ENCODE results near the gene SCN7A. TPM values are rescaled to one million over a fixed set of nuclear protein-coding genes. Genes with fewer than 3 reads are reported as not detected.

SCN7A gene
- total and polyA plus RNA-seq, 2 of the 4 experiments (the other 2 are of a cell fraction), result 0.39 to 0.90 TPM

DNA sequence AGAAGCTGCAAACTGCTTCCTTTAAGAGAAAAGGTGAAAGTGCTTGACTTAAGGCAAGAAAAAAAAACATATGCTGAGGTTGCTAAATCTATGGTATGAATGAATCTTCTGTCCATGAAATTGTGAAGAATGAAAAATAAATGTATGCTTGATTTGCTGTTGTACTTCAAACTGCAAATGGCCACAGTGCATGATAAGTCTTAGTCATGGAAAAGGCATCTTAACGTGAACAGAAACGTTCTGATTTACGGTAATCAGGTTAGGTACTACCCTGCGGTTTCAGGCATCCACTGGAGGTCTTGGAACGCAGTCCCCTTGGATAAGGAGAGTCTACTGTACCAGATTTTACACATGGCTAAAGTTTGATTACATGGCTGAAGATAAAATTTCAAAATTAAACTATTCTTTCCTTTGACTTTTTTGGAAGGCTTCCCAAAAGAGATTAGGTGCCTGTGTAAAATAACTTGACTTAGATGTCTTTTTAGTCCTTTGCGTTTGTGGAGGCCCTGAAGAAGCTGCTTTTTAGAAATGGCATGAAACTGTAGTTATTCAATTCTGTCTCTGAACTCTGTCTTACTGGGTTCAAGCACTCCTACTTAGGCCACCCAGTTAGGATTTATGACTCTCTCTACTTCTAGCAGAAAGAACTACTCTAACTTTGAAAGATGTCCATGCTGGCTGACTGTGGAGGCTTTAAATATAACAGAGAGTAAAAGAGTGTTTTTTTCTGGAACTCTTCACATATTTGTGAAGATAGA lies 82.4 kb downstream of the SCN7A start:
- Histone ChIP-seq H2BK20ac (ENCODE audit: low read depth, low read length) (peak overlapping the region; percentile 93), H3K27ac (ENCODE audit: insufficient read depth, low read length) (peak overlapping the region; percentile 46), H2AFZ (replicated peaks; ENCODE audit: low read length, poor library complexity) (peak overlapping the region; percentile 63), H3K23ac (ENCODE audit: low read depth, low read length) (peak overlapping the region; percentile 71), H3K4me3 (ENCODE audit: insufficient read depth, low read depth, low read length) (peak overlapping the region; percentile 4; the same call in 1 of the 2 replicates), H4K8ac (ENCODE audit: low read depth in 2 of 2, low read length in 2 of 2) (peak overlapping the region; percentile 28 to 92), H2AK9ac (replicated peaks; ENCODE audit: low read depth, low read length, poor library complexity) (no peak overlapping the region), H4K5ac (ENCODE audit: low read depth, low read length) (peak overlapping the region; percentile 26), H3K9me3 (ENCODE audit: control insufficient read depth, insufficient read depth, low read length) (no peaks in the 10 kb centered on the region), H3K9ac (ENCODE audit: low read depth, low read length) (peak overlapping the region; percentile 7; the same call in 1 of the 2 replicates), H3K4ac (ENCODE audit: low read depth, low read length) (peak overlapping the region; percentile 89), H4K91ac (ENCODE audit: insufficient read depth, low read depth, low read length) (peak overlapping the region; percentile 72), H3K9me1 (ENCODE audit: insufficient read depth, low read length) (peaks cover 2% of the 10 kb centered on the region; the same call in 1 of the 2 replicates), H2BK5ac (ENCODE audit: low read depth, low read length, poor library complexity, severe bottlenecking) (peak overlapping the region; percentile 86), H2BK120ac (ENCODE audit: low read depth, low read length) (peak overlapping the region; percentile 88), H3K18ac (ENCODE audit: low read depth, low read length) (peak overlapping the region; percentile 72; the same call in 1 of the 2 replicates), H3K4me2 (ENCODE audit: low read depth, low read length) (peak overlapping the region; percentile 76), H2BK15ac (ENCODE audit: low read depth, low read length) (peak overlapping the region; percentile 68), H3K27me3 (ENCODE audit: control insufficient read depth, insufficient read depth, low read length) (no peaks in the 10 kb centered on the region), H3K36me3 (ENCODE audit: control insufficient read depth, insufficient read depth, low read length) (no peaks in the 10 kb centered on the region), H4K20me1 (ENCODE audit: insufficient read depth, low read length) (no peaks in the 10 kb centered on the region), H3K4me1 (ENCODE audit: control insufficient read depth, insufficient read depth, low read length) (peaks cover 4% of the 10 kb centered on the region), H3K14ac (replicated peaks; ENCODE audit: low read depth, low read length) (peak overlapping the region; percentile 62), H2AK5ac (ENCODE audit: low read depth, low read length) (peak overlapping the region; percentile 60; the same call in 1 of the 2 replicates), H3K56ac (ENCODE audit: extremely low read depth, insufficient read depth, low read length) (peak overlapping the region; percentile 92), H3K79me1 (ENCODE audit: low read depth in 1 of 2, low read length in 2 of 2) (no peaks in the 10 kb centered on the region)
- DNase-seq (peak; percentile 75), ATAC-seq (ENCODE audit: low read depth) (peak; percentile 67)
- CTCF ChIA-PET, result interaction anchor here (1.0 kb wide), 1 partner anchor 8 kb away, joined by 3 read pairs; no protein-coding TSS in a partner anchor
- no TSS peak for BruUV-seq (replicated peaks)
- TF ChIP-seq MAFK (IDR thresholded peaks at IDR 0.05; ENCODE audit: low read depth, low read length), result peak; percentile 93
- TF ChIP-seq, protein P1, sequence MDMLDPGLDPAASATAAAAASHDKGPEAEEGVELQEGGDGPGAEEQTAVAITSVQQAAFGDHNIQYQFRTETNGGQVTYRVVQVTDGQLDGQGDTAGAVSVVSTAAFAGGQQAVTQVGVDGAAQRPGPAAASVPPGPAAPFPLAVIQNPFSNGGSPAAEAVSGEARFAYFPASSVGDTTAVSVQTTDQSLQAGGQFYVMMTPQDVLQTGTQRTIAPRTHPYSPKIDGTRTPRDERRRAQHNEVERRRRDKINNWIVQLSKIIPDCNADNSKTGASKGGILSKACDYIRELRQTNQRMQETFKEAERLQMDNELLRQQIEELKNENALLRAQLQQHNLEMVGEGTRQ (IDR thresholded peaks at IDR 0.05; ENCODE audit: low read depth, low read length), result no peak
- TF ChIP-seq, protein P2, sequence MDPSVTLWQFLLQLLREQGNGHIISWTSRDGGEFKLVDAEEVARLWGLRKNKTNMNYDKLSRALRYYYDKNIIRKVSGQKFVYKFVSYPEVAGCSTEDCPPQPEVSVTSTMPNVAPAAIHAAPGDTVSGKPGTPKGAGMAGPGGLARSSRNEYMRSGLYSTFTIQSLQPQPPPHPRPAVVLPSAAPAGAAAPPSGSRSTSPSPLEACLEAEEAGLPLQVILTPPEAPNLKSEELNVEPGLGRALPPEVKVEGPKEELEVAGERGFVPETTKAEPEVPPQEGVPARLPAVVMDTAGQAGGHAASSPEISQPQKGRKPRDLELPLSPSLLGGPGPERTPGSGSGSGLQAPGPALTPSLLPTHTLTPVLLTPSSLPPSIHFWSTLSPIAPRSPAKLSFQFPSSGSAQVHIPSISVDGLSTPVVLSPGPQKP (IDR thresholded peaks at IDR 0.05; ENCODE audit: borderline replicate concordance, low read depth, low read length), result no peak
- WGBS, 2 experiments (ENCODE audit: extremely low coverage in 2 of 2, insufficient read length in 1 of 2), result no CpG with 5 or more reads among the region's 6 CpGs
- in situ Hi-C loops (cut with MboI; ENCODE audit: low sequenced_read_pairs), result loop anchor here (25.0 kb wide), 1 partner anchor 449 kb away; the partner anchor contains the start of gene TTC21B
- intact Hi-C loops (cut with micrococcal nuclease), result loop anchor here (5.0 kb wide), 1 partner anchor 34 kb away; the partner anchor contains the start of gene SCN9A
- dilution Hi-C loops (cut with HindIII; ENCODE audit: low sequenced_read_pairs, unreplicated experiment), result no loop called here
- POLR2A ChIA-PET (ENCODE audit: unreplicated experiment), result no interaction called here
